GM12878 (cell line): ENCODE data around the gene NAV3.

Experiments used
- CBFB ChIP-seq: IDR thresholded peaks from 2 replicates; pipeline ENCODE4 v1.6.1; 2016; ENCODE audit warnings: antibody characterized with exemption, low read depth
- CTCF ChIP-seq, 3 experiments: IDR thresholded peaks in 2 of 3; conservative IDR thresholded peaks in 1 of 3; 2 replicates each; pipeline ENCODE4 v1.5.1; 2011; ENCODE audit warnings: low read depth in 3 of 3, low read length in 3 of 3, mild to moderate bottlenecking in 3 of 3, control low read depth in 2 of 3, moderate library complexity in 2 of 3, inconsistent platforms in 1 of 3, mixed read lengths in 1 of 3; ENCODE audit not compliant: control insufficient read depth in 2 of 3, insufficient read depth in 1 of 3; ENCODE audit errors: extremely low read depth in 1 of 3
- EGR1 ChIP-seq, 2 experiments: IDR thresholded peaks; 1 replicate in 1 of 2; 2 replicates in 1 of 2; pipeline ENCODE4 v1.6.1; 2011 to 2012; ENCODE audit warnings: low read depth in 2 of 2, low read length in 2 of 2, borderline replicate concordance in 1 of 2, mild to moderate bottlenecking in 1 of 2, moderate library complexity in 1 of 2
- EZH2 ChIP-seq: IDR thresholded peaks from 2 replicates; pipeline ENCODE4 v1.6.1; 2012; ENCODE audit warnings: low read depth, mild to moderate bottlenecking, control low read depth, inconsistent platforms, low read length, borderline replicate concordance; ENCODE audit not compliant: control insufficient read depth
- POLR2AphosphoS5 ChIP-seq: IDR thresholded peaks from 2 replicates; pipeline ENCODE4 v1.6.1; 2011; ENCODE audit warnings: mild to moderate bottlenecking, low read length, inconsistent platforms
- SIN3A ChIP-seq: IDR thresholded peaks from 2 replicates; pipeline ENCODE4 v1.6.1; 2012; ENCODE audit warnings: low read depth, low read length, improper control_type of control experiment

- no peak for TF ChIP-seq CTCF (IDR thresholded peaks at IDR 0.05 in 2 of 3, conservative IDR thresholded peaks at IDR 0.05 in 1 of 3; ENCODE audit: control insufficient read depth in 2 of 3, extremely low read depth in 1 of 3, insufficient read depth in 1 of 3, low read depth in 3 of 3, low read length in 3 of 3)
- TF ChIP-seq CBFB, result no peak
- no peak for TF ChIP-seq POLR2AphosphoS5
- TF ChIP-seq EZH2, result no peak
- TF ChIP-seq EGR1 (IDR thresholded peaks at IDR 0.05; ENCODE audit: borderline replicate concordance in 1 of 2, low read depth in 2 of 2, low read length in 2 of 2), result no peak
- no peak for TF ChIP-seq SIN3A
Observed at GRCh38 chr12:78055545-78055944, 224.9 kb downstream of the NAV3 start.
